IMR-90 (cell line): Measurements from ENCODE around the gene NDUFAF2.

Experiments used
- CEBPB ChIP-seq: IDR thresholded peaks from 2 replicates; pipeline ENCODE4 v1.6.1; 2012; ENCODE audit warnings: low read depth, low read length, improper control_type of control experiment
- FOS ChIP-seq: fragments of 150-350 bp; IDR thresholded peaks from 2 replicates; pipeline ENCODE4 v1.6.1; 2016; ENCODE audit warnings: low read depth, low read length
- MAFK ChIP-seq: IDR thresholded peaks from 2 replicates; pipeline ENCODE4 v1.6.1; 2012; ENCODE audit warnings: low read depth, low read length, improper control_type of control experiment
- MXI1 ChIP-seq: IDR thresholded peaks from 2 replicates; pipeline ENCODE4 v1.6.1; 2012; ENCODE audit warnings: low read depth, mild to moderate bottlenecking, low read length, moderate library complexity, borderline replicate concordance
- NFE2L2 ChIP-seq: fragments of 150-350 bp; IDR thresholded peaks from 2 replicates; pipeline ENCODE4 v1.6.1; 2016; ENCODE audit warnings: low read depth, mild to moderate bottlenecking, low read length
- POLR2A ChIP-seq: IDR thresholded peaks from 2 replicates; pipeline ENCODE4 v1.6.1; 2012; ENCODE audit warnings: mild to moderate bottlenecking, low read depth, low read length
- RAD21 ChIP-seq: IDR thresholded peaks from 2 replicates; pipeline ENCODE4 v1.6.1; 2012; ENCODE audit warnings: low read length, improper control_type of control experiment
- RCOR1 ChIP-seq: IDR thresholded peaks from 2 replicates; pipeline ENCODE4 v1.6.1; 2012; ENCODE audit warnings: mild to moderate bottlenecking, low read length, improper control_type of control experiment; ENCODE audit not compliant: insufficient replicate concordance
- SMC3 ChIP-seq: fragments of 150-350 bp; IDR thresholded peaks from 2 replicates; pipeline ENCODE4 v1.6.1; 2016; ENCODE audit warnings: low read depth, mild to moderate bottlenecking, antibody characterized with exemption, low read length, moderate library complexity
- USF2 ChIP-seq: fragments of 150-350 bp; IDR thresholded peaks from 2 replicates; pipeline ENCODE4 v1.6.1; 2017; ENCODE audit warnings: mild to moderate bottlenecking, antibody characterized with exemption, low read length, low read depth
- TF ChIP-seq, protein P1 (sequence below): conservative IDR thresholded peaks from 2 replicates; pipeline ENCODE4 v1.5.1; 2012; ENCODE audit warnings: mild to moderate bottlenecking, low read depth, low read length, improper control_type of control experiment
- TF ChIP-seq, protein P2 (sequence below): fragments of 150-350 bp; IDR thresholded peaks from 2 replicates; pipeline ENCODE4 v1.6.1; 2016; ENCODE audit warnings: low read depth, mild to moderate bottlenecking, low read length, moderate library complexity, borderline replicate concordance

DNA sequence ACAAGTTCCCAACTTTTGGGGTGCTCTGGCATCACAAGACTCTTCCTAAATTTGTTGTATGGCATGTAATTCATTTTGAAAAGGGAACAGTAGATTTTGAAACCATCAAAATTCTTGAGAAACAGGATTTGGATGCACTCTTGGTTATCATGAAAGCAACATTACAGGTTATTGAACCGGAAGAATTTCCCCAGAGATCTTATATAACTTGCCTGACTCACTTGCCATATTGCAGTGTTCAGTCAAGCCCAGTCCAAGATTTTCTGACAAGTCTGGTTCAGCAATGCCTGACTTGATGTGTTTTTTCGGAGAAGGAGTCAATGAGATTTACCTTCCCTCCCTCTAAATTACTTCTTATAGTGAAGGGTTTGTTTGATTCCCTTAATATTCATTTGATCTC lies 185.3 kb downstream of the NDUFAF2 start:
- TF ChIP-seq, protein P1, sequence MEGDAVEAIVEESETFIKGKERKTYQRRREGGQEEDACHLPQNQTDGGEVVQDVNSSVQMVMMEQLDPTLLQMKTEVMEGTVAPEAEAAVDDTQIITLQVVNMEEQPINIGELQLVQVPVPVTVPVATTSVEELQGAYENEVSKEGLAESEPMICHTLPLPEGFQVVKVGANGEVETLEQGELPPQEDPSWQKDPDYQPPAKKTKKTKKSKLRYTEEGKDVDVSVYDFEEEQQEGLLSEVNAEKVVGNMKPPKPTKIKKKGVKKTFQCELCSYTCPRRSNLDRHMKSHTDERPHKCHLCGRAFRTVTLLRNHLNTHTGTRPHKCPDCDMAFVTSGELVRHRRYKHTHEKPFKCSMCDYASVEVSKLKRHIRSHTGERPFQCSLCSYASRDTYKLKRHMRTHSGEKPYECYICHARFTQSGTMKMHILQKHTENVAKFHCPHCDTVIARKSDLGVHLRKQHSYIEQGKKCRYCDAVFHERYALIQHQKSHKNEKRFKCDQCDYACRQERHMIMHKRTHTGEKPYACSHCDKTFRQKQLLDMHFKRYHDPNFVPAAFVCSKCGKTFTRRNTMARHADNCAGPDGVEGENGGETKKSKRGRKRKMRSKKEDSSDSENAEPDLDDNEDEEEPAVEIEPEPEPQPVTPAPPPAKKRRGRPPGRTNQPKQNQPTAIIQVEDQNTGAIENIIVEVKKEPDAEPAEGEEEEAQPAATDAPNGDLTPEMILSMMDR = no peak
- TF ChIP-seq, protein P2, sequence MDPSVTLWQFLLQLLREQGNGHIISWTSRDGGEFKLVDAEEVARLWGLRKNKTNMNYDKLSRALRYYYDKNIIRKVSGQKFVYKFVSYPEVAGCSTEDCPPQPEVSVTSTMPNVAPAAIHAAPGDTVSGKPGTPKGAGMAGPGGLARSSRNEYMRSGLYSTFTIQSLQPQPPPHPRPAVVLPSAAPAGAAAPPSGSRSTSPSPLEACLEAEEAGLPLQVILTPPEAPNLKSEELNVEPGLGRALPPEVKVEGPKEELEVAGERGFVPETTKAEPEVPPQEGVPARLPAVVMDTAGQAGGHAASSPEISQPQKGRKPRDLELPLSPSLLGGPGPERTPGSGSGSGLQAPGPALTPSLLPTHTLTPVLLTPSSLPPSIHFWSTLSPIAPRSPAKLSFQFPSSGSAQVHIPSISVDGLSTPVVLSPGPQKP = no peak
- no peak for TF ChIP-seq POLR2A
- no peak for TF ChIP-seq USF2
- TF ChIP-seq NFE2L2 = no peak
- no peak for TF ChIP-seq RAD21
- TF ChIP-seq RCOR1 = no peak
- no peak for TF ChIP-seq MAFK
- no peak for TF ChIP-seq SMC3
- TF ChIP-seq FOS = no peak
- no peak for TF ChIP-seq CEBPB
- TF ChIP-seq MXI1 = no peak
